HG03095 (cell line): ENCODE data around the gene KCNH8.

ENCODE experiments used
- ATAC-seq: cut with Tn5 transposase; IDR thresholded peaks from one replicate; pipeline ENCODE4 v1.9.1; 2021; ENCODE audit warnings: moderate library complexity; ENCODE audit not compliant: unreplicated experiment

Gene KCNH8

GRCh38 chr3:19248767-19249166 lies 100.5 kb downstream of the KCNH8 start:
- ATAC-seq, result no peak

- ATAC-seq, result no peak
Measured at GRCh38 chr3:19250959-19251610, 102.8 kb downstream of the KCNH8 start.

GRCh38 chr3:19254189-19254588 lies 105.9 kb downstream of the KCNH8 start:
- no peak for ATAC-seq

- ATAC-seq, result no peak
Measured at GRCh38 chr3:19254784-19255338, 106.6 kb downstream of the KCNH8 start.

- no peak for ATAC-seq
Measured at GRCh38 chr3:19256313-19256712, 108.0 kb downstream of the KCNH8 start.

GRCh38 chr3:19263606-19264005 lies 115.3 kb downstream of the KCNH8 start:
- ATAC-seq, result no peak

GRCh38 chr3:19264424-19264823 lies 116.1 kb downstream of the KCNH8 start:
- no peak for ATAC-seq

- no peak for ATAC-seq
Measured at GRCh38 chr3:19267040-19267439, 118.7 kb downstream of the KCNH8 start.

GRCh38 chr3:19270481-19270880 lies 122.2 kb downstream of the KCNH8 start:
- no peak for ATAC-seq

GRCh38 chr3:19272296-19272695 lies 124.0 kb downstream of the KCNH8 start:
- ATAC-seq, result no peak

- no peak for ATAC-seq
Measured at GRCh38 chr3:19273091-19273490, 124.8 kb downstream of the KCNH8 start.

GRCh38 chr3:19274576-19274975 lies 126.3 kb downstream of the KCNH8 start:
- no peak for ATAC-seq

GRCh38 chr3:19284974-19285373 lies 136.7 kb downstream of the KCNH8 start:
- ATAC-seq, result no peak

- no peak for ATAC-seq
Measured at GRCh38 chr3:19293295-19293694, 145.0 kb downstream of the KCNH8 start.

- no peak for ATAC-seq
Measured at GRCh38 chr3:19295208-19295607, 146.9 kb downstream of the KCNH8 start.

GRCh38 chr3:19331931-19332330 lies 183.6 kb downstream of the KCNH8 start:
- no peak for ATAC-seq

- ATAC-seq, result no peak
Measured at GRCh38 chr3:19334120-19334519, 185.8 kb downstream of the KCNH8 start.

GRCh38 chr3:19338769-19339168 lies 190.5 kb downstream of the KCNH8 start:
- ATAC-seq, result no peak

- ATAC-seq, result no peak
Measured at GRCh38 chr3:19342389-19342788, 194.1 kb downstream of the KCNH8 start.

GRCh38 chr3:19346759-19347158 lies 198.4 kb downstream of the KCNH8 start:
- ATAC-seq, result no peak

- ATAC-seq, result no peak
Measured at GRCh38 chr3:19347671-19348070, 199.4 kb downstream of the KCNH8 start.

GRCh38 chr3:19348500-19348899 lies 200.2 kb downstream of the KCNH8 start:
- no peak for ATAC-seq

GRCh38 chr3:19348941-19349564 lies 200.7 kb downstream of the KCNH8 start:
- peak; percentile 83 for ATAC-seq
